Astrocyte (in vitro differentiated cells and primary cell): ENCODE measurements around the gene CSPG5. TPM values are rescaled to one million over a fixed set of nuclear protein-coding genes. Genes with fewer than 3 reads are reported as not detected.

Experiments
- DNase-seq: peaks from one replicate; pipeline ENCODE4 v3.0.0-alpha.2; 2010; ENCODE audit warnings: low read depth
- FAIRE-seq: peaks from 2 replicates; lab custom pipeline; 2011; peaks lifted over from hg19 to GRCh38; lab: Jason Lieb, UNC
- H2AFZ ChIP-seq: 2 replicates; pipeline ENCODE4 v1.6.0; 2012; ENCODE audit warnings: low read depth, low read length, inconsistent platforms
- H3K27ac ChIP-seq: 2 replicates; pipeline ENCODE4 v1.5.1; 2011; ENCODE audit warnings: low read depth, low read length, inconsistent platforms
- H3K27me3 ChIP-seq: 2 replicates; pipeline ENCODE4 v1.6.0; 2011; ENCODE audit warnings: low read length, inconsistent platforms; ENCODE audit not compliant: insufficient read depth
- H3K36me3 ChIP-seq: 2 replicates; pipeline ENCODE4 v1.5.1; 2011; ENCODE audit warnings: low read length, inconsistent platforms; ENCODE audit not compliant: insufficient read depth
- H3K4me1 ChIP-seq: 2 replicates; pipeline ENCODE4 v1.5.1; 2011; ENCODE audit warnings: low read length, inconsistent platforms; ENCODE audit not compliant: insufficient read depth
- H3K4me2 ChIP-seq: 2 replicates; pipeline ENCODE4 v1.6.0; 2012; ENCODE audit warnings: low read length, inconsistent platforms
- H3K4me3 ChIP-seq: 2 replicates; pipeline ENCODE4 v1.5.1; 2011; ENCODE audit warnings: low read depth, mild to moderate bottlenecking, low read length, inconsistent platforms; ENCODE audit not compliant: insufficient read depth
- H3K79me2 ChIP-seq: 2 replicates; pipeline ENCODE4 v1.6.0; 2012; ENCODE audit warnings: mild to moderate bottlenecking, low read length, inconsistent platforms; ENCODE audit not compliant: insufficient read depth
- H3K9ac ChIP-seq: 2 replicates; pipeline ENCODE4 v1.6.0; 2012; ENCODE audit warnings: mild to moderate bottlenecking, low read length, inconsistent platforms
- H3K9me3 ChIP-seq: 2 replicates; pipeline ENCODE4 v1.5.1; 2012; ENCODE audit warnings: low read depth, mild to moderate bottlenecking, low read length, inconsistent platforms; ENCODE audit not compliant: insufficient read depth
- H4K20me1 ChIP-seq: 2 replicates; pipeline ENCODE4 v1.6.0; 2012; ENCODE audit warnings: low read length, inconsistent platforms; ENCODE audit not compliant: insufficient read depth
- H3K27ac Mint-ChIP-seq: one replicate; pipeline ENCODE4 v1.8.0; 2021; ENCODE audit warnings: mild to moderate bottlenecking, mixed read lengths; ENCODE audit not compliant: unreplicated experiment
- H3K27me3 Mint-ChIP-seq: one replicate; pipeline ENCODE4 v1.8.0; 2021; ENCODE audit warnings: low read depth, mixed read lengths; ENCODE audit not compliant: unreplicated experiment
- H3K36me3 Mint-ChIP-seq: one replicate; pipeline ENCODE4 v1.8.0; 2021; ENCODE audit warnings: low read depth, mixed read lengths; ENCODE audit not compliant: unreplicated experiment
- H3K4me1 Mint-ChIP-seq: one replicate; pipeline ENCODE4 v1.8.0; 2021; ENCODE audit warnings: low read depth, mixed read lengths; ENCODE audit not compliant: unreplicated experiment
- H3K4me3 Mint-ChIP-seq: one replicate; pipeline ENCODE4 v1.8.0; 2021; ENCODE audit warnings: mild to moderate bottlenecking, moderate library complexity, mixed read lengths; ENCODE audit not compliant: unreplicated experiment
- H3K9me3 Mint-ChIP-seq: one replicate; pipeline ENCODE4 v1.8.0; 2021; ENCODE audit warnings: mild to moderate bottlenecking, mixed read lengths; ENCODE audit not compliant: unreplicated experiment
- EZH2 ChIP-seq: IDR thresholded peaks from 2 replicates; pipeline ENCODE4 v1.6.1; 2012; ENCODE audit warnings: mild to moderate bottlenecking, low read length, inconsistent platforms; ENCODE audit not compliant: insufficient read depth
- total RNA-seq: library from RNA; stranded (reverse); gene quantifications from 2 replicates; pipeline ENCODE4 v1.2.1, GENCODE V29; 2021
- TF ChIP-seq, protein P1 (sequence below): IDR thresholded peaks from 2 replicates; pipeline ENCODE4 v1.5.1; 2011; ENCODE audit warnings: low read depth, mild to moderate bottlenecking, inconsistent platforms, low read length, moderate library complexity; ENCODE audit not compliant: insufficient read depth

Gene CSPG5
- total RNA-seq, 1 donor from 2014 or later: 1.2 TPM

DNA sequence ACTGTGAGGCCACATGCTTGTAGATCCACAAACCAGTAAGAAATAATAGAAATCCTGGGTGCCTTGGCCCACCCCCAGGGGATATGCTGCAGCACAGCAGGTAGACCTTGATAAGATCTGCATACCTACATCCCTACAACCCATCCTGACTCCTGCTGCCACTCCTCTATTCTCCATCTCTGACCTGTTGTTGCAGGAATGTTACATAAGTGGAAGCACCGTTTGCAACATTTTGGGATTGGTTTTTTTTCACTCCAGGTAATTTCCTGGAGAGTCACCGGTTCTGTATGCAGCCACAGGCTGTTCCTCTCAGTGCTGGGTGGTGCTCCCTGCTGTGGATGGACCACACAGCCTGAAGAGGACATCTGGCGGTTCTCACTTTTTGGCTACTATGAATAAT, 16.1 kb upstream of the CSPG5 start:
- Histone ChIP-seq H4K20me1 (peaks cover 51% of the 10 kb centered on the region), H3K9me3 (no peaks in the 10 kb centered on the region), H2AFZ (no peak overlapping the region), H3K9ac (no peak overlapping the region), H3K4me3 (no peak overlapping the region), H3K27me3 (no peaks in the 10 kb centered on the region), H3K4me2 (no peak overlapping the region), H3K4me1 (no peaks in the 10 kb centered on the region), H3K79me2 (no peaks in the 10 kb centered on the region), H3K36me3 (peaks cover 14% of the 10 kb centered on the region), H3K27ac (no peak overlapping the region)
- TF ChIP-seq EZH2: no peak
- TF ChIP-seq, protein P1, sequence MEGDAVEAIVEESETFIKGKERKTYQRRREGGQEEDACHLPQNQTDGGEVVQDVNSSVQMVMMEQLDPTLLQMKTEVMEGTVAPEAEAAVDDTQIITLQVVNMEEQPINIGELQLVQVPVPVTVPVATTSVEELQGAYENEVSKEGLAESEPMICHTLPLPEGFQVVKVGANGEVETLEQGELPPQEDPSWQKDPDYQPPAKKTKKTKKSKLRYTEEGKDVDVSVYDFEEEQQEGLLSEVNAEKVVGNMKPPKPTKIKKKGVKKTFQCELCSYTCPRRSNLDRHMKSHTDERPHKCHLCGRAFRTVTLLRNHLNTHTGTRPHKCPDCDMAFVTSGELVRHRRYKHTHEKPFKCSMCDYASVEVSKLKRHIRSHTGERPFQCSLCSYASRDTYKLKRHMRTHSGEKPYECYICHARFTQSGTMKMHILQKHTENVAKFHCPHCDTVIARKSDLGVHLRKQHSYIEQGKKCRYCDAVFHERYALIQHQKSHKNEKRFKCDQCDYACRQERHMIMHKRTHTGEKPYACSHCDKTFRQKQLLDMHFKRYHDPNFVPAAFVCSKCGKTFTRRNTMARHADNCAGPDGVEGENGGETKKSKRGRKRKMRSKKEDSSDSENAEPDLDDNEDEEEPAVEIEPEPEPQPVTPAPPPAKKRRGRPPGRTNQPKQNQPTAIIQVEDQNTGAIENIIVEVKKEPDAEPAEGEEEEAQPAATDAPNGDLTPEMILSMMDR: no peak
- H3K27me3 Mint-ChIP-seq: no peaks in the 10 kb centered on the region
- DNase-seq (no peak), FAIRE-seq (no peak)
- H3K9me3 Mint-ChIP-seq: no peaks in the 10 kb centered on the region
- peaks cover 24% of the 10 kb centered on the region for H3K36me3 Mint-ChIP-seq
- no peaks in the 10 kb centered on the region for H3K4me1 Mint-ChIP-seq
- H3K4me3 Mint-ChIP-seq: no peak overlapping the region
- no peak overlapping the region for H3K27ac Mint-ChIP-seq

DNA sequence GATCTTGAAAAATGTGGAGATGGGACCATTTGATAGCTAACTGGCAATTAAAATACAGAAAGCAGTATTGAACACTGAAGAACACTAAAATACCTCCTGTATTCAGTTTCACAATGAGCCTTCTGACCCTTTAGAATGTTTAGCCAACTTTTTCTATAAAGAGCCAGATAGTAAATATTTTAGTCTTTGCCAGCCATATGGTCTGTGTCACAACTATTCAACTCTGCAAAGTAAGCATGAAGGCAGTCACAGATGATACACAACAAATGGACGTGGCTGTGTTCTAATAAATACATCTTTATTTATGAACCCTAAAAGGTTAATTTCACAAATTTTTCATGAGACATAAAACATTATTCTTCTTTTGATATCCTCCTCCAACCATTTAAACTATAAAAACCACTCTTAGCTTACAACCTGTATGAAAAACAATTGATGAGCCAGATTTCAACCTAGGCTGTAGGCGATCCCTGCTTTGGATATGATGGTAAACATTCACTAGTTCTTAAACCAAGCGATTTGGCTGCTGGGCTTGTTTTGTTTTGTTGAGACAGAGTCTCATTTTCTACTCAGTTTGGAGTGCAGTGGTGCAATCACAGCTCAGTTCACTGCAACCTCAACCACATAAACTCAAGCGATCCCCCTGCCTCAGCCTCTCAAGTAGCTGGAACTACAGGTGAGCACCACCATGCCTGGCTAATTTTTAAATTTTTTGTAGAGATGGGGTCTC, 13.6 kb upstream of the CSPG5 start:
- DNase-seq (no peak), FAIRE-seq (no peak)
- Mint-ChIP-seq H3K36me3 (peaks cover 40% of the 10 kb centered on the region), H3K27ac (no peak overlapping the region), H3K27me3 (no peaks in the 10 kb centered on the region), H3K4me3 (no peak overlapping the region), H3K9me3 (no peaks in the 10 kb centered on the region), H3K4me1 (peaks cover 3% of the 10 kb centered on the region)
- no peak overlapping the region for H3K4me2 ChIP-seq
- H3K4me1 ChIP-seq: no peaks in the 10 kb centered on the region
- H4K20me1 ChIP-seq: peaks cover 47% of the 10 kb centered on the region
- no peak overlapping the region for H2AFZ ChIP-seq
- no peaks in the 10 kb centered on the region for H3K9me3 ChIP-seq
- no peaks in the 10 kb centered on the region for H3K79me2 ChIP-seq
- no peak for TF ChIP-seq EZH2
- TF ChIP-seq, protein P1: no peak
- no peaks in the 10 kb centered on the region for H3K27me3 ChIP-seq
- H3K36me3 ChIP-seq: peaks cover 31% of the 10 kb centered on the region
- H3K4me3 ChIP-seq: no peak overlapping the region
- H3K27ac ChIP-seq: no peak overlapping the region
- H3K9ac ChIP-seq: no peak overlapping the region

DNA sequence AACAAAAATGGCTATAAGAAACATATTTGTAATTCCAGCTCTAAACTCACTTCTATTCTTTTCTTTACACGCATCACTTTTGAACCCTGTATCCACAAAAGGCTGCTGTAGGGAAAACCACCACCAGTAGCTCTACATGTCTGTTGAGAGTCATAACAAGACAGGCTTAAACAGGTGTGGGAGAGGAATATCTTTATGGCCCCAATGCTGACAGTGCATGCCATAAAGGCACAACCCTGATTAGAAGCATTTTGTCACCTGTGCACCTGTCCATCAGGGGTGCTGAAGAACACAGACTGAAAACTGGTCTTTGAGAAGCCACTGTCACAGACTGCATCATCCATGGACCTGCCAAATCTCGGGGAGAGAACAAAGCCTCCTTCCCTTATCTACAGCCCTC, 11.6 kb upstream of the CSPG5 start:
- Histone ChIP-seq H3K9ac (no peak overlapping the region), H4K20me1 (peaks cover 47% of the 10 kb centered on the region), H3K4me1 (no peaks in the 10 kb centered on the region), H3K79me2 (no peaks in the 10 kb centered on the region), H3K4me2 (no peak overlapping the region), H3K27ac (no peak overlapping the region), H3K4me3 (no peak overlapping the region), H3K27me3 (no peaks in the 10 kb centered on the region), H3K9me3 (no peaks in the 10 kb centered on the region), H2AFZ (no peak overlapping the region), H3K36me3 (peaks cover 45% of the 10 kb centered on the region)
- Mint-ChIP-seq H3K36me3 (peaks cover 43% of the 10 kb centered on the region), H3K4me3 (no peak overlapping the region), H3K9me3 (no peaks in the 10 kb centered on the region), H3K27ac (no peak overlapping the region), H3K27me3 (no peaks in the 10 kb centered on the region), H3K4me1 (peaks cover 12% of the 10 kb centered on the region)
- FAIRE-seq (no peak), DNase-seq (no peak)
- TF ChIP-seq, protein P1: no peak
- no peak for TF ChIP-seq EZH2
